NCI-H748 treated with DMSO at 0.1 percent for 48 hours (cell line): Measurements from ENCODE around the gene NUTM1.
A peak's percentile ranks its signal among the peaks of the same experiment; 100 is the strongest.

Experiments
- DNase-seq: peaks from one replicate; lab custom pipeline; 2025; lab: John Stamatoyannopoulos, UW

Gene NUTM1

GRCh38 chr15:34342737-34343575 lies at the start of gene NUTM1, which contains the start of gene NOP10:
NUTM1 (plus strand) TSS chr15:34343315; CDS start chr15:34343697, 382 bp downstream.
NOP10 (minus strand) TSS chr15:34343136; CDS start chr15:34343073, 63 bp downstream.
- DNase-seq, result peak; percentile 69

- DNase-seq, result no peak
Observed at GRCh38 chr15:34297059-34297458, 46.1 kb upstream of the NUTM1 start.

GRCh38 chr15:34301058-34301457 lies 42.1 kb upstream of the NUTM1 start:
- no peak for DNase-seq

- DNase-seq, result no peak
Observed at GRCh38 chr15:34304613-34305012, 38.5 kb upstream of the NUTM1 start.

- no peak for DNase-seq
Observed at GRCh38 chr15:34311563-34311962, 31.6 kb upstream of the NUTM1 start.

- DNase-seq, result no peak
Observed at GRCh38 chr15:34314491-34315490, 28.3 kb upstream of the NUTM1 start.

GRCh38 chr15:34318277-34319079 lies 24.6 kb upstream of the NUTM1 start:
- peak; percentile 45 for DNase-seq

GRCh38 chr15:34323217-34323616 lies 19.9 kb upstream of the NUTM1 start:
- no peak for DNase-seq

- no peak for DNase-seq
Observed at GRCh38 chr15:34324933-34325332, 18.2 kb upstream of the NUTM1 start.

GRCh38 chr15:34325368-34325767 lies 17.7 kb upstream of the NUTM1 start:
- DNase-seq, result no peak

- DNase-seq, result no peak
Observed at GRCh38 chr15:34327906-34328305, 15.2 kb upstream of the NUTM1 start.

GRCh38 chr15:34329006-34329405 lies 14.1 kb upstream of the NUTM1 start:
- no peak for DNase-seq

- no peak for DNase-seq
Observed at GRCh38 chr15:34330279-34330678, 12.8 kb upstream of the NUTM1 start.

GRCh38 chr15:34331809-34332208 lies 11.3 kb upstream of the NUTM1 start:
- no peak for DNase-seq

- DNase-seq, result no peak
Observed at GRCh38 chr15:34332553-34333120, 10.5 kb upstream of the NUTM1 start.

GRCh38 chr15:34334672-34335071 lies 8.4 kb upstream of the NUTM1 start:
- no peak for DNase-seq

GRCh38 chr15:34335176-34336032 lies 7.7 kb upstream of the NUTM1 start:
- no peak for DNase-seq

- DNase-seq, result no peak
Observed at GRCh38 chr15:34336231-34336990, 6.7 kb upstream of the NUTM1 start.

GRCh38 chr15:34336991-34337556 lies 6.0 kb upstream of the NUTM1 start:
- DNase-seq, result peak; percentile 32
